Activated naive CD4-positive, alpha-beta T cell treated with anti-CD3 and anti-CD28 coated beads, Interleukin-2, amount 50 U/mL, for 24 hours (primary cell): ENCODE data around the gene SLC25A41.
A peak's percentile ranks its signal among the peaks of the same experiment; 100 is the strongest.

Experiments used
- H3K27ac Mint-ChIP-seq: one replicate; pipeline ENCODE4 v1.8.0; 2021; ENCODE audit warnings: mild to moderate bottlenecking, mixed read lengths
- H3K27me3 Mint-ChIP-seq: one replicate; pipeline ENCODE4 v1.8.0; 2021; ENCODE audit warnings: mixed read lengths
- H3K36me3 Mint-ChIP-seq: one replicate; pipeline ENCODE4 v1.8.0; 2021; ENCODE audit warnings: mixed read lengths
- H3K4me1 Mint-ChIP-seq: one replicate; pipeline ENCODE4 v1.8.0; 2021; ENCODE audit warnings: mixed read lengths
- H3K4me3 Mint-ChIP-seq: one replicate; pipeline ENCODE4 v1.8.0; 2021; ENCODE audit warnings: mild to moderate bottlenecking, mixed read lengths
- H3K9me3 Mint-ChIP-seq: one replicate; pipeline ENCODE4 v1.8.0; 2021; ENCODE audit warnings: mixed read lengths

The SLC25A41 gene

GRCh38 chr19:6466526-6467248 lies 33.1 kb upstream of the SLC25A41 start:
- no peaks in the 10 kb centered on the region for H3K9me3 Mint-ChIP-seq
- no peak overlapping the region for H3K27ac Mint-ChIP-seq
- no peak overlapping the region for H3K4me3 Mint-ChIP-seq
- no peaks in the 10 kb centered on the region for H3K27me3 Mint-ChIP-seq
- peaks cover 7% of the 10 kb centered on the region for H3K4me1 Mint-ChIP-seq
- H3K36me3 Mint-ChIP-seq, result peaks cover 8% of the 10 kb centered on the region

GRCh38 chr19:6465663-6466062 lies 32.1 kb upstream of the SLC25A41 start:
- Mint-ChIP-seq H3K4me1 (peaks cover 7% of the 10 kb centered on the region), H3K4me3 (no peak overlapping the region), H3K9me3 (no peaks in the 10 kb centered on the region), H3K27me3 (no peaks in the 10 kb centered on the region), H3K36me3 (peaks cover 8% of the 10 kb centered on the region), H3K27ac (peak overlapping the region; percentile 87)

GRCh38 chr19:6465006-6465405 lies 31.4 kb upstream of the SLC25A41 start:
- Mint-ChIP-seq H3K36me3 (peaks cover 8% of the 10 kb centered on the region), H3K4me1 (peaks cover 13% of the 10 kb centered on the region), H3K27ac (peak overlapping the region; percentile 87), H3K27me3 (no peaks in the 10 kb centered on the region), H3K9me3 (no peaks in the 10 kb centered on the region), H3K4me3 (peak overlapping the region; percentile 69)

- Mint-ChIP-seq H3K27me3 (no peaks in the 10 kb centered on the region), H3K9me3 (no peaks in the 10 kb centered on the region), H3K4me3 (peak within 1 kb of the TSS; percentile 69), H3K27ac (peak within 1 kb of the TSS; percentile 87), H3K36me3 (peaks cover 4% of the 10 kb centered on the region), H3K4me1 (peaks cover 15% of the 10 kb centered on the region)
Observed at GRCh38 chr19:6464070-6464873, 30.7 kb upstream of the SLC25A41 start, which contains the start of gene CRB3. Gene CRB3, plus strand, starts transcription at chr19:6464271. Its CDS starts 431 bp downstream, at chr19:6464702.

GRCh38 chr19:6460099-6460884 lies 26.7 kb upstream of the SLC25A41 start:
- H3K9me3 Mint-ChIP-seq, result no peaks in the 10 kb centered on the region
- H3K4me1 Mint-ChIP-seq, result peaks cover 27% of the 10 kb centered on the region
- no peaks in the 10 kb centered on the region for H3K27me3 Mint-ChIP-seq
- peaks cover 5% of the 10 kb centered on the region for H3K36me3 Mint-ChIP-seq
- H3K27ac Mint-ChIP-seq, result peak overlapping the region; percentile 92
- peak overlapping the region; percentile 97 for H3K4me3 Mint-ChIP-seq

GRCh38 chr19:6459262-6460098 lies 25.9 kb upstream of the SLC25A41 start, which contains the start of gene SLC25A23:
Gene SLC25A23, minus strand, starts transcription at chr19:6459792. Its CDS starts 164 bp downstream, at chr19:6459628.
- no peaks in the 10 kb centered on the region for H3K9me3 Mint-ChIP-seq
- H3K4me1 Mint-ChIP-seq, result peaks cover 20% of the 10 kb centered on the region
- H3K27ac Mint-ChIP-seq, result peak within 1 kb of the TSS; percentile 92

GRCh38 chr19:6458695-6459261 lies 25.2 kb upstream of the SLC25A41 start:
- Mint-ChIP-seq H3K9me3 (no peaks in the 10 kb centered on the region), H3K4me1 (peaks cover 20% of the 10 kb centered on the region), H3K36me3 (peaks cover 18% of the 10 kb centered on the region), H3K27me3 (no peaks in the 10 kb centered on the region), H3K27ac (peak overlapping the region; percentile 88), H3K4me3 (peak overlapping the region; percentile 91)

More at GRCh38 chr19:6459262-6460098, 25.9 kb upstream of the SLC25A41 start, which contains the start of gene SLC25A23:
- Mint-ChIP-seq H3K36me3 (peaks cover 14% of the 10 kb centered on the region), H3K4me3 (peak within 1 kb of the TSS; percentile 97), H3K27me3 (no peaks in the 10 kb centered on the region)

GRCh38 chr19:6457958-6458694 lies 24.6 kb upstream of the SLC25A41 start:
- no peaks in the 10 kb centered on the region for H3K9me3 Mint-ChIP-seq
- H3K4me3 Mint-ChIP-seq, result peak overlapping the region; percentile 91
- H3K4me1 Mint-ChIP-seq, result peaks cover 20% of the 10 kb centered on the region
- H3K36me3 Mint-ChIP-seq, result peaks cover 19% of the 10 kb centered on the region
- H3K27me3 Mint-ChIP-seq, result no peaks in the 10 kb centered on the region
- H3K27ac Mint-ChIP-seq, result peak overlapping the region; percentile 88

GRCh38 chr19:6455924-6456323 lies 22.4 kb upstream of the SLC25A41 start:
- Mint-ChIP-seq H3K27me3 (no peaks in the 10 kb centered on the region), H3K4me3 (no peak overlapping the region)

GRCh38 chr19:6453951-6454565 lies 20.5 kb upstream of the SLC25A41 start:
- Mint-ChIP-seq H3K9me3 (no peaks in the 10 kb centered on the region), H3K36me3 (peaks cover 23% of the 10 kb centered on the region), H3K4me1 (peaks cover 11% of the 10 kb centered on the region), H3K27ac (no peak overlapping the region), H3K4me3 (no peak overlapping the region), H3K27me3 (no peaks in the 10 kb centered on the region)

More at GRCh38 chr19:6455924-6456323, 22.4 kb upstream of the SLC25A41 start:
- Mint-ChIP-seq H3K27ac (no peak overlapping the region), H3K4me1 (peaks cover 20% of the 10 kb centered on the region), H3K9me3 (no peaks in the 10 kb centered on the region), H3K36me3 (peaks cover 23% of the 10 kb centered on the region)

- H3K27me3 Mint-ChIP-seq, result no peaks in the 10 kb centered on the region
- peaks cover 23% of the 10 kb centered on the region for H3K36me3 Mint-ChIP-seq
- H3K27ac Mint-ChIP-seq, result no peak overlapping the region
- H3K4me3 Mint-ChIP-seq, result no peak overlapping the region
- no peaks in the 10 kb centered on the region for H3K4me1 Mint-ChIP-seq
- H3K9me3 Mint-ChIP-seq, result no peaks in the 10 kb centered on the region
Observed at GRCh38 chr19:6452899-6453298, 19.3 kb upstream of the SLC25A41 start.

GRCh38 chr19:6452223-6452614 lies 18.7 kb upstream of the SLC25A41 start:
- Mint-ChIP-seq H3K27ac (no peak overlapping the region), H3K4me3 (no peak overlapping the region), H3K36me3 (peaks cover 23% of the 10 kb centered on the region), H3K27me3 (no peaks in the 10 kb centered on the region), H3K9me3 (no peaks in the 10 kb centered on the region), H3K4me1 (no peaks in the 10 kb centered on the region)

GRCh38 chr19:6451583-6452222 lies 18.1 kb upstream of the SLC25A41 start:
- H3K4me3 Mint-ChIP-seq, result no peak overlapping the region
- H3K27ac Mint-ChIP-seq, result no peak overlapping the region
- H3K36me3 Mint-ChIP-seq, result peaks cover 24% of the 10 kb centered on the region
- no peaks in the 10 kb centered on the region for H3K9me3 Mint-ChIP-seq
- H3K27me3 Mint-ChIP-seq, result no peaks in the 10 kb centered on the region
- no peaks in the 10 kb centered on the region for H3K4me1 Mint-ChIP-seq
